ENCODE data around the gene PRKN.
A peak's percentile ranks its signal among the peaks of the same experiment; 100 is the strongest.
"Not testable (repeated sequence)": the region's sequence is repeated elsewhere in the genome, so short reads cannot be mapped to it uniquely, and the experiment has no call there.

PRKN gene

GRCh38 chr6:161496941-161497340, 1230.6 kb downstream of the PRKN start:
- peak; percentile 62 for DNase-seq

- DNase-seq: not testable (repeated sequence)
Observed at GRCh38 chr6:161496271-161496670, 1231.3 kb downstream of the PRKN start.

GRCh38 chr6:161494566-161494965, 1233.0 kb downstream of the PRKN start:
- DNase-seq: no peak

- peak; percentile 65 for DNase-seq
Observed at GRCh38 chr6:161493576-161494118, 1233.9 kb downstream of the PRKN start.

- DNase-seq: no peak
Observed at GRCh38 chr6:161489626-161490306, 1237.8 kb downstream of the PRKN start.

GRCh38 chr6:161487694-161488093, 1239.9 kb downstream of the PRKN start:
- no peak for DNase-seq

GRCh38 chr6:161487217-161487531, 1240.4 kb downstream of the PRKN start:
- no peak for DNase-seq

GRCh38 chr6:161486361-161487216, 1241.0 kb downstream of the PRKN start:
- DNase-seq: peak; percentile 76

GRCh38 chr6:161482517-161482858, 1245.1 kb downstream of the PRKN start:
- DNase-seq: no peak

GRCh38 chr6:161481786-161482516, 1245.6 kb downstream of the PRKN start:
- no peak for DNase-seq

- DNase-seq: no peak
Observed at GRCh38 chr6:161480421-161481155, 1247.0 kb downstream of the PRKN start.

- DNase-seq: no peak
Observed at GRCh38 chr6:161479376-161479775, 1248.2 kb downstream of the PRKN start.

- no peak for DNase-seq
Observed at GRCh38 chr6:161477876-161478425, 1249.6 kb downstream of the PRKN start.

- DNase-seq: peak; percentile 74
Observed at GRCh38 chr6:161476711-161477110, 1250.9 kb downstream of the PRKN start.

GRCh38 chr6:161465403-161465802, 1262.2 kb downstream of the PRKN start:
- DNase-seq: no peak

- DNase-seq: no peak
Observed at GRCh38 chr6:161463071-161463470, 1264.5 kb downstream of the PRKN start.

GRCh38 chr6:161462148-161462547, 1265.4 kb downstream of the PRKN start:
- no peak for DNase-seq

GRCh38 chr6:161459008-161459615, 1268.5 kb downstream of the PRKN start:
- DNase-seq: peak; percentile 62

- no peak for DNase-seq
Observed at GRCh38 chr6:161458201-161458951, 1269.2 kb downstream of the PRKN start.

- no peak for DNase-seq
Observed at GRCh38 chr6:161455848-161456247, 1271.7 kb downstream of the PRKN start.

- no peak for DNase-seq
Observed at GRCh38 chr6:161453558-161453957, 1274.0 kb downstream of the PRKN start.
